ENCODE data around the gene HHIPL1.

DNA sequence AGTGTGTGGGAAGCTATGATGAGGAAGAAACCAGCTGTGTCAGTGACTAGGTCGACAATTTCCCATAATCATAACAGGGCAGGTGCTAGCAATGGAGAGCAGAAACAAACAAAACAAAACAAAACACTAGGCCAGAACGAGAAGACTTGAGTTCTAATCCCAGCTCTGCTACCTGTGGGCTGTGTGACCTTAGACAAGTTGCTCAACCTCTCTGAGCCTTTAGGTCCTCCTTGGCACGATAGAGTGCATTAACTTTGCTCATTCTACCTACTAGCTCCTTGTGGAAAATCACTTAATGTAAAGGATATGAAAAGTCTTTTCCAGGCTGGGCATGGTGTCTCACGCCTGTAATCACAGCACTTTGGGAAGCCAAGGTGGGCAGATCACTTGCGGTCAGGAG is 11.2 kb downstream of the HHIPL1 start:
- no peak for TF ChIP-seq EP300 (IDR thresholded peaks at IDR 0.05)
- TF ChIP-seq, protein P1, sequence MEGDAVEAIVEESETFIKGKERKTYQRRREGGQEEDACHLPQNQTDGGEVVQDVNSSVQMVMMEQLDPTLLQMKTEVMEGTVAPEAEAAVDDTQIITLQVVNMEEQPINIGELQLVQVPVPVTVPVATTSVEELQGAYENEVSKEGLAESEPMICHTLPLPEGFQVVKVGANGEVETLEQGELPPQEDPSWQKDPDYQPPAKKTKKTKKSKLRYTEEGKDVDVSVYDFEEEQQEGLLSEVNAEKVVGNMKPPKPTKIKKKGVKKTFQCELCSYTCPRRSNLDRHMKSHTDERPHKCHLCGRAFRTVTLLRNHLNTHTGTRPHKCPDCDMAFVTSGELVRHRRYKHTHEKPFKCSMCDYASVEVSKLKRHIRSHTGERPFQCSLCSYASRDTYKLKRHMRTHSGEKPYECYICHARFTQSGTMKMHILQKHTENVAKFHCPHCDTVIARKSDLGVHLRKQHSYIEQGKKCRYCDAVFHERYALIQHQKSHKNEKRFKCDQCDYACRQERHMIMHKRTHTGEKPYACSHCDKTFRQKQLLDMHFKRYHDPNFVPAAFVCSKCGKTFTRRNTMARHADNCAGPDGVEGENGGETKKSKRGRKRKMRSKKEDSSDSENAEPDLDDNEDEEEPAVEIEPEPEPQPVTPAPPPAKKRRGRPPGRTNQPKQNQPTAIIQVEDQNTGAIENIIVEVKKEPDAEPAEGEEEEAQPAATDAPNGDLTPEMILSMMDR (IDR thresholded peaks at IDR 0.05) = no peak
